ENCODE measurements around the gene GIN1. TPM values are rescaled to one million over a fixed set of nuclear protein-coding genes. Genes with fewer than 3 reads are reported as not detected.

GIN1 gene
- total and polyA plus RNA-seq, 2 of the 4 experiments (the other 2 are of a cell fraction) = 2.9 to 3.1 TPM

DNA sequence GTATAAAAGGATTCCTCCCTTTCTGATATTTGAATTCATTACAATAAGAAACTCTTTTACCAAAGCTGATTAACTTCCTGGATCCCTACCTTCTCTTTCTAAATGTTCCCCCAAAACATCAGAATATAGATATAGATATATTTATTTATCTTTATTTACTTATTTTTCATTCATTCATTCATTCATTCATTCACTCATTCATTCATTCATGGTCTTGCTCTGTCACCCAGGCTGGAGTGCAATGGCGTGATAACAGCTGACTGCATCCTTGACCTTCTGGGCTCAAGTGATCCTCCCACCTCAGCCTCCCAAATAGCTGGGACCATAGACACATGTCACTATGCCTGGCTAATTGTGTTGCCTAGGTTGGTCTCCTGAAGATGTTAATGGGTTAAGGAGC, 30.7 kb downstream of the GIN1 start:
- intact Hi-C loops (cut with micrococcal nuclease) = no loop called here
- no peak for DNase-seq
- Histone ChIP-seq H3K56ac (ENCODE audit: extremely low read depth, insufficient read depth, low read length) (no peak overlapping the region), H3K4me1 (ENCODE audit: control insufficient read depth, insufficient read depth, low read length) (no peaks in the 10 kb centered on the region), H3K36me3 (ENCODE audit: control insufficient read depth, insufficient read depth, low read length) (peaks cover 5% of the 10 kb centered on the region; the same call in 1 of the 2 replicates), H3K9me3 (ENCODE audit: control insufficient read depth, insufficient read depth, low read length) (peaks cover 3% of the 10 kb centered on the region; the same call in 1 of the 2 replicates), H3K27ac (ENCODE audit: insufficient read depth, low read length) (no peak overlapping the region), H4K8ac (ENCODE audit: low read depth in 2 of 2, low read length in 2 of 2) (no peak overlapping the region), H2AK5ac (ENCODE audit: low read depth, low read length) (no peak overlapping the region), H2BK5ac (ENCODE audit: low read depth, low read length, poor library complexity, severe bottlenecking) (no peak overlapping the region), H2AK9ac (replicated peaks; ENCODE audit: low read depth, low read length, poor library complexity) (no peak overlapping the region), H3K4me3 (ENCODE audit: insufficient read depth, low read depth, low read length) (no peak overlapping the region), H3K4me2 (ENCODE audit: low read depth, low read length) (no peak overlapping the region), H3K79me1 (ENCODE audit: low read depth in 1 of 2, low read length in 2 of 2) (no peaks in the 10 kb centered on the region; a peak in 1 of 4 replicates), H3K14ac (replicated peaks; ENCODE audit: low read depth, low read length) (no peak overlapping the region), H2BK120ac (ENCODE audit: low read depth, low read length) (no peak overlapping the region), H3K9ac (ENCODE audit: low read depth, low read length) (no peak overlapping the region), H4K91ac (ENCODE audit: insufficient read depth, low read depth, low read length) (no peak overlapping the region), H2BK15ac (ENCODE audit: low read depth, low read length) (no peak overlapping the region), H3K23ac (ENCODE audit: low read depth, low read length) (no peak overlapping the region), H4K5ac (ENCODE audit: low read depth, low read length) (no peak overlapping the region), H3K18ac (ENCODE audit: low read depth, low read length) (no peak overlapping the region), H3K9me1 (ENCODE audit: insufficient read depth, low read length) (no peaks in the 10 kb centered on the region), H4K20me1 (ENCODE audit: insufficient read depth, low read length) (no peaks in the 10 kb centered on the region), H3K27me3 (ENCODE audit: control insufficient read depth, insufficient read depth, low read length) (no peaks in the 10 kb centered on the region), H2BK20ac (ENCODE audit: low read depth, low read length) (no peak overlapping the region), H2AFZ (replicated peaks; ENCODE audit: low read length, poor library complexity) (no peak overlapping the region), H3K4ac (ENCODE audit: low read depth, low read length) (no peak overlapping the region)
- TF ChIP-seq, protein P1, sequence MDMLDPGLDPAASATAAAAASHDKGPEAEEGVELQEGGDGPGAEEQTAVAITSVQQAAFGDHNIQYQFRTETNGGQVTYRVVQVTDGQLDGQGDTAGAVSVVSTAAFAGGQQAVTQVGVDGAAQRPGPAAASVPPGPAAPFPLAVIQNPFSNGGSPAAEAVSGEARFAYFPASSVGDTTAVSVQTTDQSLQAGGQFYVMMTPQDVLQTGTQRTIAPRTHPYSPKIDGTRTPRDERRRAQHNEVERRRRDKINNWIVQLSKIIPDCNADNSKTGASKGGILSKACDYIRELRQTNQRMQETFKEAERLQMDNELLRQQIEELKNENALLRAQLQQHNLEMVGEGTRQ (IDR thresholded peaks at IDR 0.05; ENCODE audit: low read depth, low read length) = no peak
- TF ChIP-seq, protein P2, sequence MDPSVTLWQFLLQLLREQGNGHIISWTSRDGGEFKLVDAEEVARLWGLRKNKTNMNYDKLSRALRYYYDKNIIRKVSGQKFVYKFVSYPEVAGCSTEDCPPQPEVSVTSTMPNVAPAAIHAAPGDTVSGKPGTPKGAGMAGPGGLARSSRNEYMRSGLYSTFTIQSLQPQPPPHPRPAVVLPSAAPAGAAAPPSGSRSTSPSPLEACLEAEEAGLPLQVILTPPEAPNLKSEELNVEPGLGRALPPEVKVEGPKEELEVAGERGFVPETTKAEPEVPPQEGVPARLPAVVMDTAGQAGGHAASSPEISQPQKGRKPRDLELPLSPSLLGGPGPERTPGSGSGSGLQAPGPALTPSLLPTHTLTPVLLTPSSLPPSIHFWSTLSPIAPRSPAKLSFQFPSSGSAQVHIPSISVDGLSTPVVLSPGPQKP (IDR thresholded peaks at IDR 0.05; ENCODE audit: borderline replicate concordance, low read depth, low read length) = no peak
- TF ChIP-seq MAFK (IDR thresholded peaks at IDR 0.05; ENCODE audit: low read depth, low read length) (no peak), RCOR1 (IDR thresholded peaks at IDR 0.05; ENCODE audit: insufficient replicate concordance, low read length) (no peak), RAD21 (IDR thresholded peaks at IDR 0.05; ENCODE audit: low read length) (no peak), MXI1 (IDR thresholded peaks at IDR 0.05; ENCODE audit: borderline replicate concordance, low read depth, low read length) (no peak), SMC3 (IDR thresholded peaks at IDR 0.05; ENCODE audit: low read depth, low read length) (no peak), POLR2A (IDR thresholded peaks at IDR 0.05; ENCODE audit: low read depth, low read length) (no peak), RFX5 (IDR thresholded peaks at IDR 0.05; ENCODE audit: low read depth, low read length) (no peak)
- dilution Hi-C loops (cut with HindIII; ENCODE audit: low sequenced_read_pairs, unreplicated experiment) = no loop called here
- CTCF ChIA-PET = no interaction called here
- no TSS peak for BruUV-seq (replicated peaks)
- WGBS, 2 experiments (ENCODE audit: extremely low coverage in 2 of 2, insufficient read length in 1 of 2) = no CpG with 5 or more reads among the region's 1 CpG
- no peak for ATAC-seq (ENCODE audit: low read depth)
- in situ Hi-C loops (cut with MboI; ENCODE audit: low sequenced_read_pairs) = no loop called here
- POLR2A ChIA-PET (ENCODE audit: unreplicated experiment) = no interaction called here

Measured in IMR-90 (cell line).